Raji (cell line): Measurements from ENCODE around the gene TWF2.

Experiments used
- POLR2A ChIP-seq: IDR thresholded peaks from 2 replicates; pipeline ENCODE4 v1.6.1; 2011; ENCODE audit warnings: low read depth, low read length, control low read depth; ENCODE audit not compliant: insufficient read depth

The TWF2 gene

DNA sequence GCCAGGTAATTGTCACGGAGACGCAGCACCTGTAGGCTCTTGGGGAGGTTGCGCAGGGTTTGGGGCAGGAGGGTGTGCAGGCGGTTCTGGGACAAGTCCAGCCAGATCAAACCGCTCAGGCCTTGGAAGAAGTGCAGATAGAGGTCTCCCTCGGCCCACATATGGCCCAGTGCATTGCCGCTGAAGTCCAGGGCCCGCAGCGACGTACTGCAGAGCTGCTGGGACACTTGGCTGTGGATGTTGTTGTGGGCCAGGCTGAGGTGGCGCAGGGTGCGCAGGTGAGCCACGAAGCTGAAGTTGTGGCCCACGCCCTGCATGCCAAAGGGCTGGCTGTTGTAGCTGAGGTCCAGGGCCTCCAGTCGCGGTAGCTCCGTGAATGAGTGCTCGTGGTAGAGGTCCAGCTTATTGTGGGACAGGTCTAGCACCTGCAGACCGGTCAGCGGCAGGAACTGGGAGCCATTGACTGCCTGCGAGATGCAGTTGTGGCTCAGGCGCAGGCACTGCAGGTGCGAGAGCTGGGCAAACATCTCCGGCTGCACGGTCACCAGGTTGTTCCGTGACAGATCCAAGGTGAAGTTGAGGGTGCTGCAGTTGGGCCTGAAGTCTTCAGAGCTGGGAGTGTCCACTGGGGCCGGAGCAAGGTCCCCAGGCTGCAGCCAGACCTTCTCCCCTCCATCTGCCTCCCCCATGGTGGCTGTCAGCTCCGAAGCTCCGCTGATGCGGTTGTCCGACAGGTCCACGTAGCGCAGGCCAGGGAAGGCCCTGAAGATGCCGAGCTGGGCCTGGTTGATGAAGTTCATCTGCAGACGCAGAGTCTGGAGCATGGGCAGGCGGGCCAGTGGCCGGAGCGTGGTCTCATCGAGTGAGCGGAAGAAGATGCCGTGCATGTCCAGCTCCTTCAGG lies 16.4 kb downstream of the TWF2 start:
- no peak for TF ChIP-seq POLR2A

DNA sequence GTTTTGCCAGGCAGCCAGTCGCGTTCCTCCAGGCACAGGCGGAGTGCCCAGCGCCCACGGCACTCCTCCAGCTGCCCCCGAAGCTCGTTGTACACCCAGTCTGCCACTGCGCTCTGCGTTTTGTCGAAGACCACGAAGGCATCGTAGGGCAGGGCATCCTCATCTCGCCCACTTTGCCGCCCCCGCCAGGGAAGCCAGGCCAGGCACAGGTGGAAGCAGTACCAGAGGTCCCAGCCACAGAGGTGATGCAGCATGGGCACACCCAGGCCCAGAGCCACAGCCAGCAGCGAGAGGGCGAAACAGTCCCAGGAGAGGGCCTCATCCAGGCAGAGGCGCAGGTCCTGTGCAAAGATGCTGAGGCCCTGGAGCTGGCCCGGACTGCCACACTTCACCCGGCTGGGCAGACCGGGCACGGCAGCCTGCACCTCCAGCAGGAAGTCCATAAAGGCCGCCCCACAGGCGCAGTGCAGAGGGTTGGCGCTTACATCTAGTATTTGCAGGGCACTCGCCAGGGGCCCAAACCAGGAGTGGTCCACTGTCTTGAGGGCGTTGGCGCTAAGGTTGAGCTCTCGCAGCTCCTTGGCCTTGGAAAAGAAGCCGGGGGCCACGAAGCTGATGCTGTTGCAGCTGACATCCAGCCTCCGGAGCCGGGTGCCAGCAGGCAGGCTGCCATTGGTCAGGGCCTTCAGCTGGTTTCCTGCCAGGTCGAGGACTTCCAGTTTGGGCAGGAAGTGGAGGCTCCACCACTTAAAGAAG lies 17.2 kb downstream of the TWF2 start:
- no peak for TF ChIP-seq POLR2A

- TF ChIP-seq POLR2A: no peak
These were observed 17.8 kb downstream of the TWF2 start for GRCh38 chr3:52221141-52221562.

DNA sequence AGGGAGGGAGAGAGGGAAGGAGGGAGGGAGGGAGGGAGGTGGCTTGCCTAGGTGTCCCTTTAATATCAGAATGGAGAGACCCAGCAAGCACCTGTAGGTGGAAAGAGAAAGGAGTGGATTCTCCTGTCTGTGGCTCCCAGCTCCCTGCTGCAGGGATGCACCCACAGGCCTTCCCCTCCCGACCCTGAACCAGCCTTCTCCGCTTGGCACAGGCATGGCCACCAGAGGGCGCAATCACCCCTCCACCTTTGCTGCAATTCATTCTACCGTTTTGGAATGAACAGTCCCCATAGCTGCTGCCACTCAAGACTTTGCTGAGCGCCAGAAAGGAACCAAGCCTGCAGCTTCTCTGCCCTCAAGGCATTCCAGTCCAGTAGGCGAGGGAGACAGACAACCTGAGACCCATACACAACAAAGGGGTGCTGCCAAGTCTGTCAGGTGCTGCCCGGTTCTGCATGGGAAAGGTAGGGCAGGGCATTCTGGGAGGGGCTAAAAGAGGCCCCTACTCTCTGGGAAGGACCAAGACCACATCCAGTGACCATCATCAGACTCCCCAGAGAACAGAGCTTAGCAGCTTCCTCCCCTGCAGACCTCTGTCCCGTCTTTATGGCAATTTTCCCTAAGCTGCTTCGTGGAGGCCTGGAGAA lies 18.5 kb downstream of the TWF2 start:
- 0 out of 2 replicates have a peak, but pooled peaks have one; percentile 26 for TF ChIP-seq POLR2A

- no peak for TF ChIP-seq POLR2A
These were observed 19.9 kb downstream of the TWF2 start for GRCh38 chr3:52218937-52219650.

- TF ChIP-seq POLR2A: no peak
These were observed 20.5 kb downstream of the TWF2 start for GRCh38 chr3:52218454-52218853.

- TF ChIP-seq POLR2A: no peak
These were observed 20.9 kb downstream of the TWF2 start for GRCh38 chr3:52218026-52218425.

- TF ChIP-seq POLR2A: no peak
These were observed 21.6 kb downstream of the TWF2 start for GRCh38 chr3:52217409-52217805.

GRCh38 chr3:52216585-52217408 lies 22.2 kb downstream of the TWF2 start:
- peak; percentile 34; the same call in 1 of the 2 replicates for TF ChIP-seq POLR2A

- TF ChIP-seq POLR2A: no peak
These were observed 23.6 kb downstream of the TWF2 start for GRCh38 chr3:52215351-52215750.

DNA sequence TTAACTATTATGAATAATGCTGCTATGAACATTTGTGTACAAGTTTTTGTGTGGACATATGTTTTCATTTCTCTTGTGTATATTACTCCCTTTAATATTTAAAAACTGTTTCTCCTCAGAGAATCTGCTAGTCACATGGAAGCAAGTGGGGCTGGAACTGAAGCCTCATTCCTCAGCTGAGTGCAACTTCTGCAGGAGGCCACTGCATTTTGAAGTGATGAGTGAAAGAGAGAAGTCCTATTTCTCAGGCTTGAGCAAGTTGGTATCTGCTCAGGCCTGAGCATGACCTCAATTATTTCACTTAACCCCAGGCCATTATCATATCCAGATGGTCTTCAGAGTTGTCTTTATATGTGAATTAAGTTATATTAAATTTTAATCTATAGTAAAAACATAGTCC lies 25.1 kb downstream of the TWF2 start:
- TF ChIP-seq POLR2A: no peak

DNA sequence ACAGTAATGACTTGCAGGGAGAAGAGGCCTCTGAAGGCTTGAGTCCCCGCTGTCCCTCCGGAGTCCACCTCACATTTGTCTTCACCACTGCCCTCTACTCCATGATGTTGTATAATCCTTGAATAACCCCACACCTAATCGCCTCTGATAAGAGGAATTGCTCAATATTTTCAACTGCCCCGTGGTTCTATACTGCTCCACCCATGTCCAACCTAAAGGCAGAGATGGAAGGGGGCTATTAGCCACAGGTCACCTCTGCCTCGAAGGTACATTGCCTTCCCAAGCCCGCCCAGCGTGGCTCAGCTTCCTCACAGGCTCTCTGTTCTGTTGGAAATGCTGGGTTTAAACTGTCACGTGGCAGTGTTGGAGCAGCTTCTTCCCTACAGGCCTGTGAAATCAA lies 26.0 kb downstream of the TWF2 start:
- TF ChIP-seq POLR2A: no peak

DNA sequence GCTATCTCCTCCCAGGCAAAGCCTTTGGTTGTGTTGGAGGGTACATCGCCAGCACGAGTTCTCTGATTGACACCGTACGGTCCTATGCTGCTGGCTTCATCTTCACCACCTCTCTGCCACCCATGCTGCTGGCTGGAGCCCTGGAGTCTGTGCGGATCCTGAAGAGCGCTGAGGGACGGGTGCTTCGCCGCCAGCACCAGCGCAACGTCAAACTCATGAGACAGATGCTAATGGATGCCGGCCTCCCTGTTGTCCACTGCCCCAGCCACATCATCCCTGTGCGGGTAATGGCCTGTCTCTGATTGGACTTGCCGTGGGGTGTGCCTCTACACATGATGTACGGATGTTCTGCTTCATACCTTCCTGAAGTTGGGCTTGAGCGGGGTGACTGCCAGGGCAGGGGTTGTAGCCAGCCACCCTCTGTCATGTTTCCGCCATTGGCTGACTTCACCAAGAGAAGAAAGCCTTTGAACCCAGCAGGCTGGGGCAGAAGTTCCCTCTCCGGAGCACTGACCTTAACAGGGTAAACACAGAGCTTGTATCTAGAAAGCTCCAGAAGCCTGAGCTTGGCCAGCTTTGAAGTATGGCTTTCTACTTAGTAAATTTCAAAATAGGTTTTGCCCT lies 27.6 kb downstream of the TWF2 start:
- TF ChIP-seq POLR2A: no peak
